ENCODE results near the gene KIAA1614. TPM values are rescaled to one million over a fixed set of nuclear protein-coding genes. Genes with fewer than 3 reads are reported as not detected.

KIAA1614 gene
- total RNA-seq, 4 donors from 2014 or later, result 1.0 to 17.1 (median 6.6) TPM

GRCh38 chr1:180945551-180945950 is 32.9 kb downstream of the KIAA1614 start:
- TF ChIP-seq CTCF (IDR thresholded peaks at IDR 0.05) (no peak), POLR2A (IDR thresholded peaks at IDR 0.05) (no peak)
- Histone ChIP-seq H3K36me3 (no peaks in the 10 kb centered on the region), H3K27me3 (no peaks in the 10 kb centered on the region), H3K4me1 (peaks cover 0 to 3% of the 10 kb centered on the region in 2 donors), H3K27ac (no peak overlapping the region), H3K4me3 (no peak overlapping the region), H3K9me3 (no peaks in the 10 kb centered on the region)
- DNase-seq, result no peak
- intact Hi-C loops (cut with DNase I; ENCODE audit: low total_unique reads), result no loop called here

- H3K36me3 ChIP-seq, result no peaks in the 10 kb centered on the region
- intact Hi-C loops (cut with DNase I; ENCODE audit: low total_unique reads), result no loop called here
- TF ChIP-seq POLR2A (IDR thresholded peaks at IDR 0.05) (no peak), CTCF (IDR thresholded peaks at IDR 0.05) (no peak)
These were observed 33.4 kb downstream of the KIAA1614 start for GRCh38 chr1:180946056-180946455.

GRCh38 chr1:180946541-180947498 is 34.1 kb downstream of the KIAA1614 start:
- Histone ChIP-seq H3K36me3 (no peaks in the 10 kb centered on the region), H3K27ac (peak overlapping the region in 1 of 2 donors; percentile 71), H3K9me3 (no peaks in the 10 kb centered on the region), H3K27me3 (no peaks in the 10 kb centered on the region), H3K4me3 (no peak overlapping the region), H3K4me1 (peaks cover 0 to 3% of the 10 kb centered on the region in 2 donors)
- intact Hi-C loops (cut with DNase I; ENCODE audit: low total_unique reads), result no loop called here
- DNase-seq, result no peak
- TF ChIP-seq POLR2A (IDR thresholded peaks at IDR 0.05) (no peak), CTCF (IDR thresholded peaks at IDR 0.05) (no peak)

More at GRCh38 chr1:180946056-180946455, 33.4 kb downstream of the KIAA1614 start:
- Histone ChIP-seq H3K4me3 (no peak overlapping the region), H3K4me1 (peaks cover 0 to 3% of the 10 kb centered on the region in 2 donors), H3K27ac (no peak overlapping the region), H3K9me3 (no peaks in the 10 kb centered on the region), H3K27me3 (no peaks in the 10 kb centered on the region)
- no peak for DNase-seq

GRCh38 chr1:180947499-180947885 is 34.8 kb downstream of the KIAA1614 start:
- intact Hi-C loops (cut with DNase I; ENCODE audit: low total_unique reads), result no loop called here

More at GRCh38 chr1:180947499-180947885, 34.8 kb downstream of the KIAA1614 start:
- TF ChIP-seq CTCF (IDR thresholded peaks at IDR 0.05), result no peak
- no peak for TF ChIP-seq POLR2A (IDR thresholded peaks at IDR 0.05)
- Histone ChIP-seq H3K36me3 (no peaks in the 10 kb centered on the region), H3K27ac (peak overlapping the region in 1 of 2 donors; percentile 71), H3K9me3 (no peaks in the 10 kb centered on the region), H3K4me1 (peaks cover 0 to 3% of the 10 kb centered on the region in 2 donors), H3K27me3 (no peaks in the 10 kb centered on the region), H3K4me3 (no peak overlapping the region)
- no peak for DNase-seq
